LoVo (cell line): ENCODE results near the gene LRBA.
A peak's percentile ranks its signal among the peaks of the same experiment; 100 is the strongest.

ENCODE experiments used
- DNase-seq: peaks from one replicate; pipeline ENCODE4 v3.0.0-alpha.2; 2016; ENCODE audit warnings: low spot score

The LRBA gene

GRCh38 chr4:150242820-150243458, 772.1 kb downstream of the LRBA start:
- peak; percentile 11 for DNase-seq

DNA sequence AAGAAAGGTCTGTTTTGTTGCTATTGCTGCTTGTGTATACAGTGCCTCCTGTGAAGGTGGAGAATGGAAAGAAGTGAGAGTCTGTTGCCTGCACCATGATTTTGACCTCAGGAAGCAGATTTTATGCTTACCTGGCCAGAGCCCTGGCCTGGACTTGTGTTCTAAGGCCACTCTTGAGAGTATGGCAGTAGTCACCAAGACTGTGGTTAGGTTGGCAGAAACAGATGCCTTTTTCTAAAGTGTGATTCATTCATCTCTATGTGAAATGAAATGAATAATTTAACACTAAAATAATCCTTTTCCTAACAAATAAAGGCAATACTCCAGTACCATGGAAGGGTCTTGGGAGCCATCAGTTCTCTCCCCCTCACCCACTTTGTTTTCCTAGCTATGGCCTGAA, 775.1 kb downstream of the LRBA start:
- DNase-seq = no peak

DNA sequence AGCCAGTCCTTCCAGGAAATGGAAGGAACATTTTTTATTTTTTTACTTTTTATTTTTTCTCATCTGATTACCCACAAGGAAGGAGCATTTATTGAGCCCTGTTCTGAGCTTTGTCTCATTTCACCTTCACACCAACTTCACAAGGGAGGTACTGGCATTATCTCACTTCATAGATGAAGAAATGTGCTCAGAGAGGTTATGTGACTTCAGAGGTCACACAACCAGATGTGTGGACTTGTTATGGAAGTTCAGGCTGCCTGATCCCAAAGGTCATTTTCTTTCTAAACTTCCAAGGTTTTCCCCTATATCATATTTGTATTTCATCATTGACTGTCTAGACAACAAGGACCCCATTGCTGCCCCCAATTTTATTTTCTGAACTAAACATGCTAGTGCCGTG, 776.5 kb downstream of the LRBA start:
- DNase-seq = no peak

- peak; percentile 71 for DNase-seq
Measured at GRCh38 chr4:150237110-150237872, 777.8 kb downstream of the LRBA start.

DNA sequence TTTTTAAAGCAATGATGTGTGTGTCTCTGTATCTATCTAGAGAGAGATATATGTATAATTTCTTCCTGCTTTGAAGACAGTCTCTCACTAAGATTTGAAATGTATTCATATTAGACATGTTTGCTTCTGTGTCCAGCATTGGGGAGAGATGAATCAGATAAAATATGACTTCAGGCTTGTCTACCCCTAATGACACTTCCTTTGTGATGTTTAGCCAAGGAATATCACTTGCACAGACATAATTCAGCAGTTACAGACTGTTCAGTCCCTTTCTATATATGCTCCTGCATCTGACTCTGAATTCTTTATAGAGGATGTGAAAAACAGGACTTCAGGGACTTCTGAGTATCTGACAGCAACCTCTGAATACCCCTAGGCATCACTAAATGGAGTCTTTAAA, 778.5 kb downstream of the LRBA start:
- DNase-seq = no peak

- DNase-seq = no peak
Measured at GRCh38 chr4:150235808-150236271, 779.2 kb downstream of the LRBA start.

- no peak for DNase-seq
Measured at GRCh38 chr4:150235317-150235716, 779.8 kb downstream of the LRBA start.

DNA sequence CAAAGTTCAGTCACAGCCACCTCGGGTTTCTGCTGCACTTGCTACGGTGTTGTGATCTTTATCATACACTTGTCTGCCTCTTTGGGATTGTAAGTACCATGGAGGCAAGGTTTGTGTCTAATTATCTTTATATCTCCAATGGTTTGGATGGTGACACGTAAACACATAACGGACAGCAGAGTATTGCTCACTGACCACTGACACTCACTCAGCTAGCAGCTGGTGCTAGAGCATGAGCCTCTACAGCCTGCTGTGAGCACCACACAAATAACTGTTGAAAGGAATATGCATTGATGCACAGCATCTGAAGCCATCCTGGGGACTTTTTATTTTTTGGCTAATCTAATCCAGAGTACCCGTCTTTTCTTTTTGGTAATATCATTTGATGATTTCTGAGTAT, 780.8 kb downstream of the LRBA start:
- no peak for DNase-seq

GRCh38 chr4:150232029-150232428, 783.1 kb downstream of the LRBA start:
- no peak for DNase-seq

GRCh38 chr4:150231107-150231770, 783.8 kb downstream of the LRBA start:
- no peak for DNase-seq

GRCh38 chr4:150230561-150230960, 784.5 kb downstream of the LRBA start:
- no peak for DNase-seq

DNA sequence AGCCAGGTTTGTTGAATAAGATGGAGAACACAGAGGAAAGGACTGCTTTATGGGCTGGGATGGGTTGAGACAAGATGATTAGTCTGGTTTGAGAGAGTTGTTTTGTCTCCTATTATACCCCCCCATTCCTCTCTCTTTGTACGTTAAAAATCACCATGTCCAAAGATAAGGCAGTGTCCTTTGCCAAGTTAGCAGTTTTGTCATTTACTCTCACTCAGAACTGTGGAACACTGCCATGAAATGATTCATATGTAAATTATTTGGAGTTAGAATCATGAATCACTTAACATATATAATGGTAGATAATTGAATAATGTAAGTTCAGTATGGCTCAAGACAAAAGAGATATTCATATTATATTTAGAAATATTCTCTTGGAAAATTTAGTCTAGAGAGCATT, 785.6 kb downstream of the LRBA start:
- DNase-seq = no peak

GRCh38 chr4:150224896-150225591, 790.0 kb downstream of the LRBA start:
- no peak for DNase-seq

DNA sequence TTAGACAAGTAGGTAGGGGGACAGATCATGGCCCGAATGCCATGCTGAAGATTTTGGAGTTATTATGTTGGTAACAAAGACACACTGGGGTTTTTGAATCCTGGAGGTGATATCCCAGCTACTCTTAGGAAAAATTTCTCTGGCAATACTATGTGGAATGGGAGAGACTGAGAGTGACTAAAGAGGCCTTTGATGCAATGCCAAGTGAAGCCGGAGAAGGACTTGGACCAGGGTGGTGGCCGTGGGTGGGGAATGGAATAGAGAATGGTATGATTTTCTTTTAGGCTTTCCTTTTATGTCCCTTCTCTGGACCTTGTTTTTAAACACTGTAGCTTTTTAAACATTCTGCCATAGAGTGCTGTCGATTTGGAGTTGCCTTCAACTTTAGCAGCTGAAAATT, 795.2 kb downstream of the LRBA start:
- no peak for DNase-seq

DNA sequence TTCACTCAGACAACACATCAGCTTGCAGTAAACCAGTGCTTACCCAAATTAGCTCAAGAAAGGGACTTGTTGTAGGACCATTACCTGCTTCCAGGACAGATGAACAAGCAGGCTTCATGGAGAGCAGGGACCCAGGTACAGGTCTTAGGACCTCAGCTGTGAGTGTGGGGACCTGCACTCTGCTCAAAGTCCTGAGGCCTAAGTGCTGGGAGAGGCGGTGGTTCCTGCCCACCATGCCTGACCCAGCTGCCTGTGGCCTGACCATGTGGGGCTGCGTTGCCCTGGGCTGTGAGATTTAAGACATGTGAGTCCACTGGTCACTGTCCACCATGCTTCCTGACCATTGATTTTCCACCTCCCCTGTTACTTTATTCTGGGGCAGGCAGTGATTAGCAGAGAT, 796.6 kb downstream of the LRBA start:
- no peak for DNase-seq

GRCh38 chr4:150217808-150218207, 797.3 kb downstream of the LRBA start:
- DNase-seq = no peak

GRCh38 chr4:150217192-150217591, 797.9 kb downstream of the LRBA start:
- no peak for DNase-seq

- no peak for DNase-seq
Measured at GRCh38 chr4:150216726-150217125, 798.4 kb downstream of the LRBA start.

DNA sequence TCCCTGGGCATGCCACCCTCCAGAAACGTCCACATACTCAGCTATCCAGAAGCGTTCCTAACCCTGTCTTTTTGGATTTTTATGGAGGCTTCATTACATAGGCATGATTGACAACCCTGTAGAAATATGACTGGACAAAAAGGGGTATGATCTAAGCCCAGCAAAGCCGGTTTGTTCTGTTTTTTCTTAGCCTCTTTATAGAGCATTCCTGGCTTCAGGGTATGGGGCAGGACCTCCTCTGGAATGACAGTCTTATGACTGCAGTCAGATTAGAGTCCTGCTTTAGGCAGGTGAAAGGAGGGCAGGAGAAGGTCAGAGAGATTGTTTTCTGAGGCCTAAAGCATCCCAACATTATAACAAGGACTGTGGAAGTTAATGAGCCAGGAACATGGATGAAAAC, 799.5 kb downstream of the LRBA start:
- no peak for DNase-seq
